ENCODE results near the gene ANO2.

The ANO2 gene

DNA sequence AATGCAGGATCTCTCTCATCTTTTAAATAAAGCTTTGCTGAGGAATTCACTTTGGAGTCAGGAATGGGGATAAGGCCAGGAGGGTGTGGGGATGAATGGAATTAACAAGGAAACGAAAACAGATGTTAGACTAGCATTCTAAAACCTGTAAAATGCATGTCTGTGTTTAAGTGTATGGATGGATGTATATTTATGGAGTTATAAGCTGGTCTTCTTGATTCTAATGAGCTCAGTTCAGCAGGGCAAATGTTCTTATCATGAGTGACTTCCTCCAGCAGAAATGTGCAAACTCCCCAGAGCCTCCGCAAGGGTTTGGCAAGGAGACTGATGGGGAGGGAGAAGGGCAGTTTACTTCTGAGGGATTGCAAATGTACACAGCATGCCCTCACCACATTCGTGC is 364.0 kb downstream of the ANO2 start:
- DNase-seq (ENCODE audit: low spot score): no peak

GRCh38 chr12:5578775-5579174 is 366.3 kb downstream of the ANO2 start:
- DNase-seq (ENCODE audit: low spot score): no peak

DNA sequence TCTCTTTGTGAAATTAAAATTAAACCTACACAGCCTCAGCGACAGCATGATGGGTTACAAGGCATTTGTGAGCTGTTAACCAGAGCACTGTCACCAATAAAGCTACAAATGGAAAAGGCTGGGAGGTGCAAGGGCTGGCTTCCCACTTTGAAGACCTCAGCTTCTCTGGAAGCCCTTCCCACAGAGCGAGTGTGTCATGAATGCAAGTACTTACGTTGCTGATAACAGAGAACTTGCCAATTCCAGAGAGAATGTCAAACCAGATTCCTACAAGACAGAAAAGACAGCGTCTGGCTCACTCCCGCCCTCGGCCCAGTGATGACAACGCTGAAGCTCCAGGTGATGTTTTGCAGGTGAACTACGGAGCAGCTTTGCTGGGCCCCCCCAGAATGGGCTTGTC is 367.3 kb downstream of the ANO2 start:
- no peak for DNase-seq (ENCODE audit: low spot score)

DNA sequence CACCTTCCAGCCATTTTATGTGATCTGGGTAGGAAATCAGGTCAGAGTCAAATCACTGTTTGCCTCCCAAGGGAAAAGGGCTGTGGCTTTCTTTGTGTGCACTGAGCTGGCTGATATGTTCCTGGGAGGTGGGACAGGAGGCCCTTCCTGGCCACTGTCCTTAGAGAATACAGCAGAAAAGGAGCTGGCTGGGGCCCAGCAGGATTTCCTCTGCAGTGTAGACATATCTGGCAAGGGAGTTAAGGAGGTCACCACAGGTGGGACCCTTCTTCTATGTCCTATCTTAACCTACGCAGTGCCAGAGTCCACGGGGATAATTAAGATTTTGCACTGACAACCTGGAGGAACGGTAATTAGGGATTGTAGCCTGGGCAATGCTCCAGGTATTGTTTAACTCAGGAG is 367.8 kb downstream of the ANO2 start:
- no peak for DNase-seq (ENCODE audit: low spot score)

GRCh38 chr12:5575987-5576386 is 369.1 kb downstream of the ANO2 start:
- DNase-seq (ENCODE audit: low spot score): no peak

- no peak for DNase-seq (ENCODE audit: low spot score)
Observed at GRCh38 chr12:5575232-5575631, 369.8 kb downstream of the ANO2 start.

GRCh38 chr12:5573390-5573789 is 371.7 kb downstream of the ANO2 start:
- no peak for DNase-seq (ENCODE audit: low spot score)

- no peak for DNase-seq (ENCODE audit: low spot score)
Observed at GRCh38 chr12:5571115-5571514, 373.9 kb downstream of the ANO2 start.

DNA sequence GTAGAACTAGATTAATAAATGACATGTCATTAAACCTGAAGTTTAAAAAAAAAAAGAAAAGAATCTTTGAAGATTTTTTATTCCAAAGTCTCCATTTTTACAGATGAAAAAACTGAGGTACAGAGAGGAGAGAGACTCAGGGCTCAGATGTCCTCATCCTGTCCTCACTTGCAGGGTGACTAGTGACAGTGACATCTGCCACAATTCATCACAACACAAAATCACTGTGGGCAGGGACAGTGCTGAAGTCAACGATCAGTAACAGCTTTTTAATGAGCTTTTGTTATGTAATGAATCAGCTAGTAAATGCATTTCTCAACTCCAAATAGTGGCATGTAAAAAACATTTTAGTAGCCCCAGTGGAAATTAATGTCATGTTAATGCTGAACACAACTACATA is 374.6 kb downstream of the ANO2 start:
- DNase-seq (ENCODE audit: low spot score): no peak

DNA sequence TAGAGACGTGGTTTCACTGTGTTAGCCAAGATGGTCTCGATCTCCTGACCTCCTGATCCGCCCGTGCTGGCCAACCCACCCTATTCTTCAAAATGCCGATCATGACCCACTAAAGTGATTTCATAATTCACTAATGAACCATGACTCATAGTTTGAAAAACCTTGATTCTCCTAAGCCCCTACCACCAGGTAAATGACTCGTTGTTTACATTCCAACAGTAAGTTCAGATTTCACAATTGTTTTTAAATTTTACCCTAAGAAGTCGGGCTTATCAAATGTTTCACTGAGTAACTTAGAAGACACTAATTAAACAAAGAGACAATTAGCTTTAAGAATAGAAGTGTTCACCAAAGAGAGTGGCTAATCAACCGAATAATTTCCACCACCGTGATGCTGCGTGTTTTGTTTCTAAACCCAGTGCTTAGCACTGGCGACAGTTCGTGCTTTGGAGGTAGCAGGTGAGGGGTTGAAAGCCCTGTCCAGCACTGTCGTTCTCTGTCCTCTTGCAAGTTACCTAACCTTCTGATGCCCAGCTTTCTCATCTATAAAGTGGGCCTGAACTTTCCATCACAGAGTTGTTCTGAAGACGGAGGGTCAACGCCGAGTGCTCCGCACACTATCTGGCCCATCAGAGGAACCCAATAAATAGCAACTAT is 376.6 kb downstream of the ANO2 start:
- DNase-seq (ENCODE audit: low spot score): no peak

DNA sequence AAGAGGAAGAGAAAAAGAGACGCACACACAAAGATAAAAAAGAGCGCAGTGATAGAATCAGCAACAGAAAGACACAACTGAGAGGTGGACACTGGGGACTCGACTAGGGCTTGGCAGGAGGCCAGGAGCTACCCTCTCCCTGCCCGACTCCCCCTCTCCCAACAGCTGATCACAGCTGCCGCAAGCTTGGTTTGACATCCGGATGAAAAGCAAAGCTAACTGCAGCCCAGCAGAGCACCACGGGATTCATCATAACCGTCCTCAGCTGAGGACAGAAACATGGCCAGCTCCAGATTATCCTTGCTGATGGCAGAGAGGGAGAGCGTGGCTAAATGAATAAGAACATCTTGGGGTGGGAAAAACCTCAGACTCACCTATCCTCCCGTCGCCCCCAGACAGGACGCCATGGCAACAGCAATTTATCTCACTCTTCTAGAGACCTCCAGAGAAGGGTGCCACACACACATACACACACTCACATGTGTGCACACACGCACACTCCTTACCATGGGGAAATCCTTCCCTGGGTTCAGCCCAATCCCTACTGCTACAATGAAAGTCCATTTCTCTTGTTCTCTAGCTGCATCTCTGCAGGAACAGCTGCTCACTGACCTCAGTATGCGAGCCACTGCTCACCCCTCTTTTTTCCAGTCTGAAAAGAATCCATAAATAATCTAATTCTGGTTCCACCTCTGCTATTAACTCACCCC is 377.9 kb downstream of the ANO2 start:
- no peak for DNase-seq (ENCODE audit: low spot score)

DNA sequence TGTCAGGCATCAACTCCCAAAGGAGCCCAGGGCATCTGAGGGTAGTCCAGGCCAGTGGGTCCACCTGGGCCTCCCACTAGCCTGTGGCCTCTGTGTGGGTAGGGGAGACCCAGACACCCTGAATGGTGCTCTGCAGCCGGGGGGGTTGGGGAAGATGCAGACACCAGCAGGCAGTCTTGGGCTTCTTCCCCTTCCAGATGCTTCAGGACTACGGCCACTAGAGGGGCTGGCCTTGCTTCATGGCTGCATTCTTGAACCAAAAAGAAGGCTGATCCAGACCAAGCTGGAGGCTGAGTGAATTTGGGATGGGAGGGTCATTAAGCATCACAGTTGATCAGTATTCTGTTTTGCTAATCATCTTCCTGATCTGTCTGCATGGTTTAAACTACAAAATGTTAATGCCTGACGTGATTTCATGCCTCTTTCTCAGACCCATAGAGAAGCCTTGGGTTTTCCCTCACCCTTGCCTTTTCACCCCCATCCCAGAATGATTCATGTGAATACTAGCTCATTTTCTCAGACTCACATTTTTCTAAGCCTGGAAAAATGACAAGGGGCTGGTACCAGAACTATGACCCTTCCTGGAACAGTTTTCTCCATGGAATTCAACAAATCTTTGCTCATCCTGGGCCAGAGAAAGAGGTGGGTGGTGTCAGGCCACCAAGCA is 379.0 kb downstream of the ANO2 start:
- DNase-seq (ENCODE audit: low spot score): no peak

DNA sequence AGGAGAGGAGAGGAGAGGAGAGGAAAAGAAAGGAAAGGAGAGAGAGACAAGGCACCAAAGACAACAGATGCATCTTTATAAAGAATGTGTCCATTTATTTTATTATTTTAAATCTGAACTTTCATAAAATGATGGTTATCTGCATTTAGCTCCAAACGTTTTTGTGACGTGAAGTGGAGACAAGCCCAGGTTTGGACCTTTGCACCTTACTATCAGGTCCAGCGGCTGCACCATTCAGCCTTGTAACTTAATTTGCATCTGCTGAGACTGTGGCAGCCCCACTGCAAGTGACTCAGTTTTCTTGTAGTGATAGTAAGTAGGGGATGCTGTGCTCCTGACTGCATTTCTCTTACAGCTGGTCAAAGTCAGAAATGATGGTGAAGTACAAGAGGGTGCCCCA is 382.5 kb downstream of the ANO2 start:
- DNase-seq (ENCODE audit: low spot score): no peak

- no peak for DNase-seq (ENCODE audit: low spot score)
Observed at GRCh38 chr12:5561846-5562245, 383.2 kb downstream of the ANO2 start.

- DNase-seq (ENCODE audit: low spot score): no peak
Observed at GRCh38 chr12:5561057-5561456, 384.0 kb downstream of the ANO2 start.

DNA sequence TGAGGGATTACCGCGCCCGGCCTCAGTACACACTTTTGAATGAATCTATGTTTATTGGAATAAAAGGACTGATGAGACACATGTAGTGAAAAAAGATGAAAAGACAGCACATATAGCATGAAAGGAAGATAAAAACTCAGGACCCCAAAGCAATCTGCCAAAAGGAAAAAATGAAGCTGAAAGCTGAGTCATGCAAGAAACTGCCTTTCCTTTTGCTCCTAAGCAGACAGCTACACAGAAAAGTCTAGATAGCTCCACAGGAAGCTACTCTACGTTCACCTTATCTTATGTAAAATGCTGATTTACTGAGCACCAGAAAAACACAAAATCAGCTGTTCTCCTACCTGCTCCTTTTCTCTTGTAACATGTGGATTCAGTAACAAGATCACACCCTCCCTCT is 384.8 kb downstream of the ANO2 start:
- DNase-seq (ENCODE audit: low spot score): no peak

DNA sequence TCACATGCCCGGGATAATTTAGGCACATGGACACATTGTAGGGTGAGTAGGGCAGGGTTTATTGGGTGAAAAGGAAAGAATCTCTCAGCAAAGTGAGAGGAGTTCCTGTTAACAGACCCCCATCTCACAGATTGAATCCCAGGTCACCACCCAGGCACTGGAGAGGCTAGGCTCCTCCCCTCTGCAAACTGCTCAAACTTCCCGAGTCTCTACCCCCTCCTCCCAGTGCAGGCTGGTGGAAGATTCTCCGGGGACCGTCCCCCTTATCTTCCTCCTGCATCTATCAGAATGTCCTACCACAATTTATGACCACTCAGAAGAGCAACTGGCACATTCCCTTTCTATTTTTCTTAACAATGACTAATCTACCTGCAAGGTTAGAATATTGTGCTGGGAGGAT is 387.2 kb downstream of the ANO2 start:
- no peak for DNase-seq (ENCODE audit: low spot score)

GRCh38 chr12:5556946-5557673 is 387.9 kb downstream of the ANO2 start:
- no peak for DNase-seq (ENCODE audit: low spot score)

GRCh38 chr12:5556033-5556614 is 388.9 kb downstream of the ANO2 start:
- peak; percentile 50 for DNase-seq (ENCODE audit: low spot score)

DNA sequence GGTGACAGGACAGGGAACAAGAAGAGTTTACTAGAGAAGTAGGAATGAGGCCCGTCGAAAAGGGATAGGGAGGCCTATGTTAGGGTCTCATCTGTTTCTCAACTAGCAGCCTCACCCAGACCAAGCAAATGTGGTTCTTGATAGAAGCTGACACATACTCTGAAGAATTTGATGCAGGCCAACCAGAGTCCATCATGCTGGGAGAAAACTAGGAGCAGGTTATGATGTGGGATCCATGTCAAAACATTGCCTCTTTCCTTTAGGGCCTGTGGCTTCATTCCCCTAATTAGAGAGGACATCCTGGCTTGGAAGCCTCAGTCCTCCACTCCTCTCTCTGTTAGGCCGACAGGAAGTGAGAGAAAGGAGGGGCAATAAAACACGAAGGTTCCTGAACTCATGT is 390.3 kb downstream of the ANO2 start:
- DNase-seq (ENCODE audit: low spot score): no peak

DNA sequence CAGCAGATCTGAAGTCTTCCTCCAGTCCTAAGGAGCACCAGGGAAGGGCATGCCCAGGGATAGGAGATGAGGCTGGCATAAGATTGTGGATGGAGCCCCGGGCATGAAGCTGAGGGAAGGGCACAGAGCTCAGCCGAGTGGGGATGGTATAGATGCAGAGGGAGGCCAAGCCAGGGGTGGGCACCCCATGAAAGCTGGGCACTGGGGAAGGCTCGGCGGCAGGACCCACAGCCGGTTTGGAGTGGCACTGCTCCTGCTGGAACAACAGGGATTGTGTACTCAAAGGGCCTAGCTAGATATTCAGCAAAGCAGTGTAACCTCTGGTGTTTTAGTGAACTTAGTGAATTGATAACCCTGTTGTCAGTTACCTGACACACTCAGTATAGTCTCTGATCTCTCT is 396.0 kb downstream of the ANO2 start:
- no peak for DNase-seq (ENCODE audit: low spot score)

- DNase-seq (ENCODE audit: low spot score): no peak
Observed at GRCh38 chr12:5548152-5548943, 396.7 kb downstream of the ANO2 start.
